Hypothalamus (tissue), 51 donors: ENCODE measurements around the gene KDM4D.
"Not testable (repeated sequence)": the region's sequence is repeated elsewhere in the genome, so short reads cannot be mapped to it uniquely, and the experiment has no call there.

Experiments
- DNase-seq, 51 donors: peaks; one replicate each; lab custom pipeline; 2025; lab: John Stamatoyannopoulos, UW

Gene KDM4D

GRCh38 chr11:94956963-94957362 lies 16.5 kb upstream of the KDM4D start:
- DNase-seq, result no peak

- no peak for DNase-seq
Observed at GRCh38 chr11:94958121-94958696, 15.3 kb upstream of the KDM4D start.

DNA sequence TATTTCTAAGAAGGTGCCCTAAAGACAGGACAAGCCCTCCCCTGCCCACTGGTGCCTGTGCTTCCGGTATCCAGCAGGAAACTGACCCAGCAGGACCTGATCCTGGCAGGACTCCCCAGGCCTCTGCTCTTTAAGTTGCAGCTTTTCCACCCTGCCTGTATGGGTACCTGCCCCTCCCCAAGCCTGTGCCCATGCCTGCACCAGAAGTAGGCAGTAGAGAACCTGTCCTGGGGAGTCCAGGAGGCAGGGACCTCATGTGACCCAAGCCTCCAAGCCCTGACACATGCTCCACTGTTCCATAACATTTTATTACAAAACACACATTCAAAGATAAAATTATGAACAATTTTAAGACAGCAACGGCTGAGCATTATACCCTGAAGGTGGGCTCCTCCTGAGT lies 14.3 kb upstream of the KDM4D start:
- DNase-seq, result no peak

GRCh38 chr11:94960488-94960887 lies 13.0 kb upstream of the KDM4D start:
- no peak for DNase-seq

GRCh38 chr11:94961255-94961654 lies 12.3 kb upstream of the KDM4D start:
- DNase-seq, result no peak

DNA sequence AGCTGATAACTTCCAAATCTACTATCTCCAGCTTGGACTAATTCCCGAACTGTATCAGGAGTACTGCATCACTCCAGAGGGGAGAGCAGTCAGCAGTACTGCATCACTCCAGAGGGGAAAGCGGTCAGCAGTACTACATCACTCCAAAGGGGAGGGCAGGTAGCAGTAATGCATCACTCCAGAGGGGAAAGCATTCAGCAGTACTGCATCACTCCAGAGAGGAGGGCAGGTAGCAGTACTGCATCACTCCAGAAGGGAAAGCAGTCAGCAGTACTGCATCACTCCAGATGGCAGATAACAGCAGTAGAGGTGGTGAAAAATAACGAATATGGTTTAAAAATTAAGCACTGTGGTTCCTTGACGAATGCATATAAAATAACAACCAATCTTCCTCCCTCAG lies 8.6 kb upstream of the KDM4D start:
- no peak for DNase-seq

- no peak for DNase-seq
Observed at GRCh38 chr11:94968334-94968958, 5.1 kb upstream of the KDM4D start.

GRCh38 chr11:94972700-94973098 lies 810 bp upstream of the KDM4D start:
- no peak for DNase-seq

- no peak for DNase-seq
Observed at GRCh38 chr11:94974178-94974577, 669 bp downstream of the KDM4D start.

- no peak for DNase-seq
Observed at GRCh38 chr11:94975599-94975998, 2.1 kb downstream of the KDM4D start.

GRCh38 chr11:94987378-94987777 lies 13.9 kb downstream of the KDM4D start:
- DNase-seq, result no peak

- no peak for DNase-seq
Observed at GRCh38 chr11:94988748-94989147, 15.2 kb downstream of the KDM4D start.

- DNase-seq, result no peak
Observed at GRCh38 chr11:94993400-94993943, 20.0 kb downstream of the KDM4D start.

DNA sequence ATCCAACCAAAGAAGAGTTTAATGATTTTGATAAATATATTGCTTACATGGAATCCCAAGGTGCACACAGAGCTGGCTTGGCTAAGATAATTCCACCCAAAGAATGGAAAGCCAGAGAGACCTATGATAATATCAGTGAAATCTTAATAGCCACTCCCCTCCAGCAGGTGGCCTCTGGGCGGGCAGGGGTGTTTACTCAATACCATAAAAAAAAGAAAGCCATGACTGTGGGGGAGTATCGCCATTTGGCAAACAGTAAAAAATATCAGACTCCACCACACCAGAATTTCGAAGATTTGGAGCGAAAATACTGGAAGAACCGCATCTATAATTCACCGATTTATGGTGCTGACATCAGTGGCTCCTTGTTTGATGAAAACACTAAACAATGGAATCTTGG lies 23.9 kb downstream of the KDM4D start:
- no peak for DNase-seq

DNA sequence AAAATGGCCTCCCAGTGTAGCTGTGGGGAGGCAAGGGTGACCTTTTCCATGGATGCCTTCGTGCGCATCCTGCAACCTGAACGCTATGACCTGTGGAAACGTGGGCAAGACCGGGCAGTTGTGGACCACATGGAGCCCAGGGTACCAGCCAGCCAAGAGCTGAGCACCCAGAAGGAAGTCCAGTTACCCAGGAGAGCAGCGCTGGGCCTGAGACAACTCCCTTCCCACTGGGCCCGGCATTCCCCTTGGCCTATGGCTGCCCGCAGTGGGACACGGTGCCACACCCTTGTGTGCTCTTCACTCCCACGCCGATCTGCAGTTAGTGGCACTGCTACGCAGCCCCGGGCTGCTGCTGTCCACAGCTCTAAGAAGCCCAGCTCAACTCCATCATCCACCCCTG lies 24.8 kb downstream of the KDM4D start:
- DNase-seq, result no peak

DNA sequence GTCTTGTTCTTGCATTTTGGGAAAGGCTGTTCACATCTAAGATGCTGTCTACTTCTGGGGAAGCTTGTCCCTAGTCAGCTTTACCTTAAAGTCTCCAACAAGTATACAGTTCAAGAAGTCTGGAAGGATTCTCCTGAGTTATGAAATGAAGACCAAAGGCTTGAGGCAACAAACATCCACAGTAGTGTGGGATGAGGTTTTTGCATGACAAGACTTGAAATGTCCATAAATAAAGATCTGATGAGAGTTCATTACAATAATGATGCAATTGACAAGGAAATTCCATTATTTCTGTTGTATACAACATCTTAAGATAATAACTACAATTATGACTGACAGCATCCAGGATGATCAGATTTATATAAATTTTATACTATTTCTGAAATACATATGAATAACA lies 30.2 kb downstream of the KDM4D start:
- no peak for DNase-seq

DNA sequence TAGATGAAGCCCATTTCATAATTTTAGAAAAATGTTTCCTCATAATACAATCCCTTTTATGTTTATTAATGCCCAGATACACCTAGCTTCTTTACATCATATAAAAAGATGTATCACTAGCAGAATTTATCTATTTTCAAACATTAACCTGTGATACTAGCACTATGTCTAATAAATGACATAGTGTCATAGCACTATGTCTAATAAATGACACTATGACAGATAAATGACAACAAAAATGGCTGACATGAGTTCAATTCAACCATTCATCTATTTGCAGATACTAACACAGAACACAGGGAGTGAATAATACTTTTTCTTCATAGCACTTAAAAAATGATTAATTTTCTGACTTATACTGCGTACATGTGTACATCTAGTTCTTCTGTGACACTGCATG lies 32.1 kb downstream of the KDM4D start:
- no peak for DNase-seq

GRCh38 chr11:95011376-95011775 lies 37.9 kb downstream of the KDM4D start:
- no peak for DNase-seq

DNA sequence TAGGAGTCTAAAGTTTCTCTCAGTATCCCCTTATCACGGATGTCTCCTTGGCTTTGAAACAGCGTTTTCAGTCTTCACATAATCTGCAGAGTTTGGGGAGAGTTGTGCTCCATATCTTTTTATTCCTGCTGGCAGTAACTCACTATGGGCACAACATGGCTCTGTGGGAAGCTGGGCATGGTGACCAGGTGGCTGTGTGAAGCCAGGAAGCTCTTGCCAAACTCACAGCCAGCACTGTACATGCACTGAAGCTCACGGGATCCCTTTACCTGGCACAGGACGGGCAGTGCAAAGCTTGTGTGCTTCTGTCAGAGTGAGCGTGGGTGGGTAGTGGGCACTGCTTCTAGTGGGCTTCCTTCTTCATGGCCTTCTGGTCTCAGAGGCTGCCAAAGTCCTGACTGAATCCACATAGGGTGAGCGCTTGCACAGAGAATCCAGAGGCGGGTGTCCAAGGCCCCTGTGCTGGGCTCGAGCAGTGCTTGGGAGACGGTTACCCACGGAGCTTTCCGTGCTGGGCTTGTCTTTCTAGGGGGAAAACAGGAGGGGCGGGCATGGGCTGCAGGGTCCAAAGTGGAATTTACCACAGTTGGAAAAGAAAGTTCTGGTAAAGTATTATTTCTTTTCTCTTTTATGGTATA lies 40.8 kb downstream of the KDM4D start:
- DNase-seq, result no peak

DNA sequence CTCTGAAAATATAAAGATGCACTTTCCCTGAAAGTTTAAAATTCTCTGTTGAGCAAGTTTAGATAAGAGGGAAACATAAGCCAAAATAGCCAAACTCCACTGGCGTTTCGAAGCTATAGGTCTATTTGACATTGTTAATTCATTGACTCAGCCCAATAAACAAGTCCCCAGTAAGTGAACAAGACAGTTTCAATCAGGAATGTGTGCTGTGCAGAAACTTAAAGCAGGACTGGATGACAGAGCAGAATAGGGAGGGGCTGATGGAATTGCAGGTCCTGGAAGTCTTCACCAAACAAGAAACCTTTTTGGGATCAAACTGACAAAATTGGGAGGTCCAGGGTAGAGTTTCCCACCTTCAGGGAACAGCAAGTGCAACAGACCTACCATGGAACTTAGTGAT lies 42.6 kb downstream of the KDM4D start:
- DNase-seq, result no peak

- not testable (repeated sequence) for DNase-seq
Observed at GRCh38 chr11:95021468-95021867, 48.0 kb downstream of the KDM4D start.

DNA sequence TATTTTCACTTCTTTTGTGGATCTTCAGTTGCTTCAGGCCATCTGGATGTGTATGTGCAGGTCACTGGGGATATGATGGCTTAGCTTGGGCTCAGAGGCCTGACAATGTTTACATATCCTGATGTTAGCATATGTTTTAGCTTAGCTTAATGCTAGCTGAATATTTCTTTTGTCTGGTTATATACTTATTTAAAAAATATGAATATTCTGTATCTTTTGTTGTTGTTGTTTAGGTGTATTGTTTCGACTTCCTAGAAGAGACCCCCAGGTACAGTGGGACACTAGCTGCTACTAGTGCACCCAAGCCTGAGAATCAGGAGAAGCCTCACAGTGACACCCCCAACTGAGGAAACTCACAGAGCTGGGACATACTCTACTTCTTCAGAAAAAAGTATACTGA lies 51.4 kb downstream of the KDM4D start, which contains the start of gene KDM4E:
Gene KDM4E, plus strand, starts transcription at position 301 of the 400 bp plus-strand sequence. CDS start 300 bp downstream, outside the sequence.
- DNase-seq, result no peak
